Glutamatergic neuron (in vitro differentiated cells): ENCODE data around the gene SPSB4. TPM values are rescaled to one million over a fixed set of nuclear protein-coding genes. Genes with fewer than 3 reads are reported as not detected.

Source experiments
- DNase-seq: peaks from one replicate; pipeline ENCODE4 v3.0.0; 2022
- H3K27ac Mint-ChIP-seq: one replicate; pipeline ENCODE4 v1.8.0; 2020; ENCODE audit warnings: mild to moderate bottlenecking, mixed read lengths, inconsistent platforms; ENCODE audit not compliant: unreplicated experiment
- H3K27me3 Mint-ChIP-seq: one replicate; pipeline ENCODE4 v1.8.0; 2020; ENCODE audit warnings: mild to moderate bottlenecking, moderate library complexity, mixed read lengths, inconsistent platforms; ENCODE audit not compliant: unreplicated experiment
- H3K36me3 Mint-ChIP-seq: one replicate; pipeline ENCODE4 v1.8.0; 2020; ENCODE audit warnings: mild to moderate bottlenecking, mixed read lengths, inconsistent platforms; ENCODE audit not compliant: unreplicated experiment
- H3K4me1 Mint-ChIP-seq: one replicate; pipeline ENCODE4 v1.8.0; 2020; ENCODE audit warnings: mild to moderate bottlenecking, low read depth, mixed read lengths, inconsistent platforms; ENCODE audit not compliant: unreplicated experiment
- H3K4me3 Mint-ChIP-seq: one replicate; pipeline ENCODE4 v1.8.0; 2020; ENCODE audit warnings: mild to moderate bottlenecking, mixed read lengths, inconsistent platforms; ENCODE audit not compliant: unreplicated experiment
- H3K9me3 Mint-ChIP-seq: one replicate; pipeline ENCODE4 v1.8.0; 2020; ENCODE audit warnings: mild to moderate bottlenecking, moderate library complexity, mixed read lengths, inconsistent platforms; ENCODE audit not compliant: unreplicated experiment
- CTCF ChIP-seq: fragments of 200-600 bp; sonication (generic); IDR thresholded peaks from one replicate; pipeline ENCODE4 v1.5.0; 2021; ENCODE audit not compliant: partially characterized antibody, unreplicated experiment
- total RNA-seq: library from RNA; stranded (reverse); fragmentation: NEBNext Ultra II Directional; extraction: Animal tissue kit (Norgen Biotek cat#: 25700); gene quantifications from one replicate; pipeline ENCODE4 v1.2.1, GENCODE V29; 2021; ENCODE audit not compliant: unreplicated experiment

SPSB4 gene
- total RNA-seq, 1 donor from 2014 or later: 98.4 TPM

GRCh38 chr3:141124715-141125114, 73.6 kb downstream of the SPSB4 start:
- Mint-ChIP-seq H3K4me3 (no peak overlapping the region), H3K27ac (peak overlapping the region; percentile 49), H3K27me3 (peaks cover 6% of the 10 kb centered on the region), H3K36me3 (peaks cover 17% of the 10 kb centered on the region), H3K4me1 (peaks cover 28% of the 10 kb centered on the region), H3K9me3 (peaks cover 16% of the 10 kb centered on the region)
- no peak for TF ChIP-seq CTCF
- DNase-seq: no peak

- TF ChIP-seq CTCF: no peak
- H3K36me3 Mint-ChIP-seq: peaks cover 17% of the 10 kb centered on the region
- H3K4me1 Mint-ChIP-seq: peaks cover 32% of the 10 kb centered on the region
- no peak overlapping the region for H3K27ac Mint-ChIP-seq
- DNase-seq: no peak
- peaks cover 19% of the 10 kb centered on the region for H3K9me3 Mint-ChIP-seq
- H3K27me3 Mint-ChIP-seq: peaks cover 6% of the 10 kb centered on the region
- no peak overlapping the region for H3K4me3 Mint-ChIP-seq
Measured at GRCh38 chr3:141125351-141125750, 74.2 kb downstream of the SPSB4 start.

- Mint-ChIP-seq H3K36me3 (peaks cover 21% of the 10 kb centered on the region), H3K27me3 (peaks cover 6% of the 10 kb centered on the region), H3K4me1 (peaks cover 32% of the 10 kb centered on the region), H3K9me3 (peaks cover 16% of the 10 kb centered on the region), H3K4me3 (no peak overlapping the region), H3K27ac (no peak overlapping the region)
- TF ChIP-seq CTCF: no peak
- DNase-seq: no peak
Measured at GRCh38 chr3:141126661-141127343, 75.7 kb downstream of the SPSB4 start.

- H3K36me3 Mint-ChIP-seq: peaks cover 24% of the 10 kb centered on the region
- H3K4me1 Mint-ChIP-seq: peaks cover 32% of the 10 kb centered on the region
- H3K9me3 Mint-ChIP-seq: peaks cover 16% of the 10 kb centered on the region
- H3K27me3 Mint-ChIP-seq: peaks cover 6% of the 10 kb centered on the region
- no peak for DNase-seq
- no peak overlapping the region for H3K4me3 Mint-ChIP-seq
- no peak overlapping the region for H3K27ac Mint-ChIP-seq
- TF ChIP-seq CTCF: no peak
Measured at GRCh38 chr3:141127344-141128125, 76.4 kb downstream of the SPSB4 start.
